ENCODE results near the gene ZMYM5. TPM values are rescaled to one million over a fixed set of nuclear protein-coding genes. Genes with fewer than 3 reads are reported as not detected.

The ZMYM5 gene
- total RNA-seq, 1 donor from 2014 or later, result 17.1 TPM

DNA sequence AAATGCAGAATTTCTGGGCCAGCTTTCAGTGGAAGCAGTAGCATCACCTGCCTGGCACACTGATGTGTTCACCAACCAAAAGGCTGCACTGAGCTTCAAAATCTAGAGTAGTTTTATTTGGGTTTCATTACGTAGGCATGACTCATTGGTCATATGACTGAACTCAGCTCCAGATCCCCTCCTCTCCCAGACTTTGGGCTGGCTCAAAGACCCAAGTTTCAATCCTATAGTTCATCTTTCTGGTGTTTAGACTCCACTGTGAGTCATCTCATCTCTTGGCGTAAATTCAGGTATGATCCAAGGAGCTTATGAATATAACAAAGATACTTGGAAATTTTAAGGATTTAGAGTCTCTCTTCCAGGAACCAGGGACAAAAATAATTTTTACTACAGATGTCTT lies 17.7 kb downstream of the ZMYM5 start:
- POLR2A ChIA-PET, result interaction anchor here (2.0 kb wide), 1 partner anchor 18 kb away, joined by 5 read pairs; no protein-coding TSS in a partner anchor
- DNase-seq (no peak), ATAC-seq (ENCODE audit: low read depth) (no peak)

DNA sequence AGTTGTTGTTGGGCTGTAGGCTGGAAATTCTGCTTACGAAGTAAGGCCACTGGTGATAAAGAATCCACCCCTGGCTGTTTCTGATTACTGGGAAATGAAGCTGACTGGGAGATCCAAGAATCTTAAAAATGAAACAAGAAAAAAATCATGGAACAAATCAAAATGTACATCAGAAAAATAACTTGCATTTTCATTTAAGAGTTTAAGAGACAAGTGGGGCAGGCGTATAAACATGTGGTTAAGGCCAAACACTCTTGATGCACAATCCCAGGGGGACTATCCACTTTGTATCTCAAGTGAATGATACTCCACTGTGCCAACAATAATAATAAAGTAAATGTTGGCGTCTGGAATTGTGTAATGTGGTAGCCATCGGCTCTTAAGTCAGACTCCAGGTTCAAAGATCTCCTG lies 24.6 kb downstream of the ZMYM5 start:
- DNase-seq (no peak), ATAC-seq (ENCODE audit: low read depth) (no peak)
- Mint-ChIP-seq H3K4me1 (no peaks in the 10 kb centered on the region), H3K9me3 (no peaks in the 10 kb centered on the region), H3K36me3 (ENCODE audit: low read depth) (peaks cover 52% of the 10 kb centered on the region), H3K4me3 (no peak overlapping the region), H3K27me3 (no peaks in the 10 kb centered on the region), H3K27ac (no peak overlapping the region)
- TF ChIP-seq, protein P1, sequence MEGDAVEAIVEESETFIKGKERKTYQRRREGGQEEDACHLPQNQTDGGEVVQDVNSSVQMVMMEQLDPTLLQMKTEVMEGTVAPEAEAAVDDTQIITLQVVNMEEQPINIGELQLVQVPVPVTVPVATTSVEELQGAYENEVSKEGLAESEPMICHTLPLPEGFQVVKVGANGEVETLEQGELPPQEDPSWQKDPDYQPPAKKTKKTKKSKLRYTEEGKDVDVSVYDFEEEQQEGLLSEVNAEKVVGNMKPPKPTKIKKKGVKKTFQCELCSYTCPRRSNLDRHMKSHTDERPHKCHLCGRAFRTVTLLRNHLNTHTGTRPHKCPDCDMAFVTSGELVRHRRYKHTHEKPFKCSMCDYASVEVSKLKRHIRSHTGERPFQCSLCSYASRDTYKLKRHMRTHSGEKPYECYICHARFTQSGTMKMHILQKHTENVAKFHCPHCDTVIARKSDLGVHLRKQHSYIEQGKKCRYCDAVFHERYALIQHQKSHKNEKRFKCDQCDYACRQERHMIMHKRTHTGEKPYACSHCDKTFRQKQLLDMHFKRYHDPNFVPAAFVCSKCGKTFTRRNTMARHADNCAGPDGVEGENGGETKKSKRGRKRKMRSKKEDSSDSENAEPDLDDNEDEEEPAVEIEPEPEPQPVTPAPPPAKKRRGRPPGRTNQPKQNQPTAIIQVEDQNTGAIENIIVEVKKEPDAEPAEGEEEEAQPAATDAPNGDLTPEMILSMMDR (IDR thresholded peaks at IDR 0.05), result no peak
- POLR2A ChIA-PET, result interaction anchor here (1.1 kb wide), 1 partner anchor 25 kb away, joined by 3 read pairs; no protein-coding TSS in a partner anchor
- intact Hi-C loops (cut with micrococcal nuclease), result no loop called here
- CTCF ChIA-PET, result no interaction called here

More for the DNA sequence above, 17.7 kb downstream of the ZMYM5 start:
- Mint-ChIP-seq H3K4me1 (peaks cover 8% of the 10 kb centered on the region), H3K36me3 (ENCODE audit: low read depth) (peaks cover 40% of the 10 kb centered on the region), H3K27me3 (no peaks in the 10 kb centered on the region), H3K27ac (peak overlapping the region; percentile 42), H3K9me3 (no peaks in the 10 kb centered on the region), H3K4me3 (no peak overlapping the region)
- intact Hi-C loops (cut with micrococcal nuclease), result no loop called here
- CTCF ChIA-PET, result no interaction called here
- TF ChIP-seq, protein P1 (IDR thresholded peaks at IDR 0.05), result no peak

DNA sequence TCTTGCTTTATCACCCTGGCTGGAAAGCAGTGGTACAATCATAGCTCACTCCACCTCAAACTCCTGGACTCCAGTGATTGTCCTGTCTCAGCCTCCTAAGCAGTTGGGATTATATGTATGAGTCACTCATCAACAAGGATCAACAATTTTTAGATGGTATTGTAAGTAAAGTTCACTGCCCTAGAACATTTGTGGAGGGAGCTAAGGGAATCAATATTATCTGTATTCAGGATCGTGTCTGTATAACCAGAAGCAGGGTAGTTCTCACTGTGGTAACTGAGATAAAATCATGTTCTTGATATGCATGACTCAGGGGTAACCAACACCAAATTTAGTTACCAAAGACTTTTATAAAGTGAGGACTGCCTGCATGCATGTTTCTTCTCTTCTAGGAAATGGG lies 27.0 kb downstream of the ZMYM5 start:
- H3K9me3 Mint-ChIP-seq, result no peaks in the 10 kb centered on the region
- no peak overlapping the region for H3K4me3 Mint-ChIP-seq
- intact Hi-C loops (cut with micrococcal nuclease), result no loop called here
- ChIA-PET POLR2A (no interaction called here), CTCF (no interaction called here)
- no peak for DNase-seq
- no peak overlapping the region for H3K27ac Mint-ChIP-seq
- TF ChIP-seq, protein P1 (IDR thresholded peaks at IDR 0.05), result no peak
- no peak for ATAC-seq (ENCODE audit: low read depth)
- peaks cover 58% of the 10 kb centered on the region for H3K36me3 Mint-ChIP-seq (ENCODE audit: low read depth)
- H3K4me1 Mint-ChIP-seq, result no peaks in the 10 kb centered on the region
- no peaks in the 10 kb centered on the region for H3K27me3 Mint-ChIP-seq

DNA sequence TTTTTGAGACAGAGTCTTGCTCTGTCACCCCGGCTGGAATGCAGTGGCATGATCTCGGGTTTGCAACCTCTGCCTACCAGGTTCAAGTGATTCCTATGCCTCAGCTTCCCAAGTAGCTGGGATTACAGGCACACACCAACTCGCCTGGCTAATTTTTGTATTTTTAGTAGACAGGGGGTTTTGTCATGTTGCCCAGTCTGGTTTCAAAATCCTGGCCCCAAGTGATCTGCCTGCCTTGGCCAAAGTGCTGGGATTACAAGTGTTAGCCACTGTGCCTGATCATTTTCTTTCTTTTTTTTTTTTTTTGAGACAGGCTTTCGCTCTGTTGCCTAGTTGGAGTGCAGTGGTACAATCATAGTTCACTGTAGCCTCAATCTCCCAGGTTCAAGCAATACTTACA lies 28.7 kb downstream of the ZMYM5 start:
- peaks cover 64% of the 10 kb centered on the region for H3K36me3 Mint-ChIP-seq (ENCODE audit: low read depth)
- DNase-seq (no peak), ATAC-seq (ENCODE audit: low read depth) (no peak)
- TF ChIP-seq, protein P1 (IDR thresholded peaks at IDR 0.05), result no peak
- no peaks in the 10 kb centered on the region for H3K9me3 Mint-ChIP-seq
- ChIA-PET POLR2A (no interaction called here), CTCF (no interaction called here)
- intact Hi-C loops (cut with micrococcal nuclease), result no loop called here
- no peak overlapping the region for H3K4me3 Mint-ChIP-seq
- H3K27me3 Mint-ChIP-seq, result no peaks in the 10 kb centered on the region
- no peaks in the 10 kb centered on the region for H3K4me1 Mint-ChIP-seq
- no peak overlapping the region for H3K27ac Mint-ChIP-seq

DNA sequence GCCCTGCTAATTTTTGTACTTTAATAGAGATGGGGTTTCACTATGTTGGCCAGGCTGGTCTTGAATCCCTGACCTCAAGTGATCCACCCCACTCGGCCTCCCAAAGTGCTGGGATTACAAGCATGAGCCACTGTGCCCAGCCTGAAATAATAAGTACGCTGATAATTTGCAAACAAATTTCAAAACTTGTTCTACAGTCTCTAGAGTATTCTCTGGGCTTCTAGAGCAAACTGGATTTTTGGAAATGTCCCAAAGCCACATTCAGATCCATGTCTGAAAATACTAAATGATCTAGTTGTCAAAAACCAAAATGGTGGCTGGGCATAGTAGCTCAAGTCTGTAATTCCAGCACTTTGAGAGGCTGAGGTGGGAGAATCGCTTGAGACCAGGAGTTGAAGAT lies 40.8 kb downstream of the ZMYM5 start:
- ATAC-seq (ENCODE audit: low read depth) (no peak), DNase-seq (no peak)
- Mint-ChIP-seq H3K27me3 (no peaks in the 10 kb centered on the region), H3K27ac (no peak overlapping the region), H3K9me3 (no peaks in the 10 kb centered on the region), H3K4me1 (no peaks in the 10 kb centered on the region), H3K4me3 (no peak overlapping the region), H3K36me3 (ENCODE audit: low read depth) (peaks cover 51% of the 10 kb centered on the region)
- TF ChIP-seq, protein P1 (IDR thresholded peaks at IDR 0.05), result no peak
- POLR2A ChIA-PET, result no interaction called here
- intact Hi-C loops (cut with micrococcal nuclease), result no loop called here
- CTCF ChIA-PET, result no interaction called here
